ENCODE measurements around the gene CLEC4F.

DNA sequence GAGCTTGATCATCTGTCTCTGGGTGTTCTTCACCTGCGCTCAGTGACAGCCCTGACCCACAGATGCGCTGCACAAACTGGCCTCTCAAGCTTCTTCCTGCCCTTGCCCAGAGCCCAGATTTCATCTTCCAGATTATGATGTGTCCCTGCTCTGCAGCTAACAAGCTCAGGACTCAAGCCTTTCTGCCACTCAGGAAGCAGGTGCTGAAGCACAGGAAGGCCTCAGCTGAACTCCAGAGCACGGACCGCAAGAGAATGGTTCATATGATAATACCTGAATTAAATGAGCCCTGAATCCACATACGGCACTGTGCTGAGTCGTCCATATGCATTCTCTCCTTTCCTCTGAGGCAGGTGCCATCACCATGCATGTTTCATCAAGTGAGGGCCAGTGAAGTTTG, 11.5 kb upstream of the CLEC4F start:
- TF ChIP-seq, protein P1, sequence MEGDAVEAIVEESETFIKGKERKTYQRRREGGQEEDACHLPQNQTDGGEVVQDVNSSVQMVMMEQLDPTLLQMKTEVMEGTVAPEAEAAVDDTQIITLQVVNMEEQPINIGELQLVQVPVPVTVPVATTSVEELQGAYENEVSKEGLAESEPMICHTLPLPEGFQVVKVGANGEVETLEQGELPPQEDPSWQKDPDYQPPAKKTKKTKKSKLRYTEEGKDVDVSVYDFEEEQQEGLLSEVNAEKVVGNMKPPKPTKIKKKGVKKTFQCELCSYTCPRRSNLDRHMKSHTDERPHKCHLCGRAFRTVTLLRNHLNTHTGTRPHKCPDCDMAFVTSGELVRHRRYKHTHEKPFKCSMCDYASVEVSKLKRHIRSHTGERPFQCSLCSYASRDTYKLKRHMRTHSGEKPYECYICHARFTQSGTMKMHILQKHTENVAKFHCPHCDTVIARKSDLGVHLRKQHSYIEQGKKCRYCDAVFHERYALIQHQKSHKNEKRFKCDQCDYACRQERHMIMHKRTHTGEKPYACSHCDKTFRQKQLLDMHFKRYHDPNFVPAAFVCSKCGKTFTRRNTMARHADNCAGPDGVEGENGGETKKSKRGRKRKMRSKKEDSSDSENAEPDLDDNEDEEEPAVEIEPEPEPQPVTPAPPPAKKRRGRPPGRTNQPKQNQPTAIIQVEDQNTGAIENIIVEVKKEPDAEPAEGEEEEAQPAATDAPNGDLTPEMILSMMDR (IDR thresholded peaks at IDR 0.05), result no peak
- no peak for TF ChIP-seq POLR2A (IDR thresholded peaks at IDR 0.05)

All from right lobe of liver (tissue), 4 donors.